H1 (cell line): ENCODE measurements around the gene ENTR1. TPM values are rescaled to one million over a fixed set of nuclear protein-coding genes. Genes with fewer than 3 reads are reported as not detected.

Experiments
- CTCF ChIA-PET: fragments of 300-600 bp; sonication (Branson Sonifier 250); formaldehyde crosslinking; loops from one replicate; lab custom pipeline; 2021; ENCODE audit not compliant: partially characterized antibody; lab: Charles Lee
- POLR2A ChIA-PET: fragments of 300-600 bp; sonication (Branson Sonifier 250); formaldehyde crosslinking; loops from one replicate; lab custom pipeline; 2021; ENCODE audit warnings: inconsistent platforms; ENCODE audit not compliant: partially characterized antibody; lab: Charles Lee
- DNase-seq, 2 experiments: peaks; one replicate each; pipeline versions ENCODE4 v3.0.0 to v3.0.0-alpha.2; 2010 to 2022; ENCODE audit warnings: low spot score in 2 of 2, low read depth in 1 of 2, mixed read lengths in 1 of 2
- FAIRE-seq: peaks from 2 replicates; lab custom pipeline; 2011; peaks lifted over from hg19 to GRCh38; lab: Jason Lieb, UNC
- H2AFZ ChIP-seq: 2 replicates; pipeline ENCODE4 v1.8.1; 2012; ENCODE audit warnings: low read length, inconsistent platforms
- H2AK5ac ChIP-seq: 2 replicates; pipeline ENCODE4 v1.6.1; 2013; ENCODE audit warnings: low read depth, low read length
- H2BK120ac ChIP-seq: replicated peaks from 2 replicates; pipeline ENCODE3; 2013; ENCODE audit warnings: low read depth, low read length, inconsistent platforms
- H2BK12ac ChIP-seq: 2 replicates; pipeline ENCODE4 v1.6.1; 2013; ENCODE audit warnings: low read depth, low read length
- H2BK15ac ChIP-seq: 2 replicates; pipeline ENCODE4 v1.6.1; 2013; ENCODE audit warnings: low read length
- H2BK20ac ChIP-seq: 2 replicates; pipeline ENCODE4 v1.6.1; 2013; ENCODE audit warnings: low read length
- H2BK5ac ChIP-seq: 2 replicates; pipeline ENCODE4 v1.6.1; 2013; ENCODE audit warnings: low read depth, low read length
- H3K14ac ChIP-seq: 2 replicates; pipeline ENCODE4 v1.6.1; 2013; ENCODE audit warnings: inconsistent platforms; ENCODE audit not compliant: insufficient read length
- H3K18ac ChIP-seq: 2 replicates; pipeline ENCODE4 v1.6.1; 2013; ENCODE audit warnings: low read length; ENCODE audit errors: extremely low read depth
- H3K23ac ChIP-seq: 2 replicates; pipeline ENCODE4 v1.6.1; 2013; ENCODE audit warnings: inconsistent platforms; ENCODE audit not compliant: insufficient read length
- H3K23me2 ChIP-seq: 2 replicates; pipeline ENCODE4 v1.6.1; 2013; ENCODE audit warnings: low read depth, low read length
- H3K27ac ChIP-seq: 2 replicates; pipeline ENCODE4 v1.6.1; 2011; ENCODE audit warnings: low read depth, low read length, inconsistent platforms
- H3K27me3 ChIP-seq, 4 experiments: replicated peaks in 1 of 4; 1 replicate in 1 of 4; 2 replicates in 3 of 4; pipeline versions ENCODE4 v1.6.1 to v1.8.1; 2011 to 2013; ENCODE audit warnings: low read length in 3 of 4, mild to moderate bottlenecking in 3 of 4, inconsistent platforms in 2 of 4, mixed read lengths in 2 of 4, moderate library complexity in 1 of 4; ENCODE audit not compliant: control insufficient read depth in 3 of 4, insufficient read depth in 3 of 4; ENCODE audit errors: extremely low read depth in 1 of 4
- H3K36me3 ChIP-seq, 4 experiments: 2 replicates each; pipeline versions ENCODE4 v1.6.1 to v1.8.1; 2011 to 2013; ENCODE audit warnings: mild to moderate bottlenecking in 4 of 4, low read length in 3 of 4, moderate library complexity in 2 of 4, control low read depth in 1 of 4, inconsistent platforms in 1 of 4; ENCODE audit not compliant: insufficient read depth in 4 of 4, control insufficient read depth in 2 of 4
- H3K4ac ChIP-seq: replicated peaks from 2 replicates; pipeline ENCODE3; 2013; ENCODE audit warnings: low read length, low read depth, mixed read lengths, inconsistent platforms; ENCODE audit not compliant: insufficient read length
- H3K4me1 ChIP-seq, 4 experiments: replicated peaks in 1 of 4; 1 replicate in 1 of 4; 2 replicates in 3 of 4; pipeline versions ENCODE4 v1.6.1 to v1.8.1; 2011 to 2013; ENCODE audit warnings: low read length in 3 of 4, inconsistent platforms in 2 of 4, mixed read lengths in 1 of 4; ENCODE audit not compliant: insufficient read depth in 4 of 4, control insufficient read depth in 3 of 4
- H3K4me2 ChIP-seq, 2 experiments: 2 replicates each; pipeline versions ENCODE4 v1.6.1 to v1.8.1; 2011 to 2013; ENCODE audit warnings: low read depth in 2 of 2, low read length in 2 of 2, control low read depth in 1 of 2, inconsistent platforms in 1 of 2, mild to moderate bottlenecking in 1 of 2; ENCODE audit not compliant: insufficient read depth in 1 of 2
- H3K4me3 ChIP-seq, 4 experiments: fragments of 200-600, 300-600 bp in 1 of 4; sonication (generic), shearing (Covaris generic), sonication (Bioruptor Twin) in 1 of 4; 2 replicates each; pipeline versions ENCODE4 v1.5.1 to v1.8.1; 2011 to 2016; ENCODE audit warnings: low read length in 4 of 4, low read depth in 3 of 4, control low read depth in 2 of 4, inconsistent platforms in 2 of 4, mild to moderate bottlenecking in 2 of 4, mixed read lengths in 1 of 4, moderate library complexity in 1 of 4; ENCODE audit not compliant: insufficient read depth in 2 of 4; ENCODE audit errors: extremely low read depth in 1 of 4
- H3K56ac ChIP-seq: replicated peaks from 2 replicates; pipeline ENCODE3; 2013; ENCODE audit warnings: low read depth, mild to moderate bottlenecking, mixed read lengths, low read length, inconsistent platforms; ENCODE audit not compliant: insufficient read length
- H3K79me1 ChIP-seq: 2 replicates; pipeline ENCODE4 v1.6.1; 2013; ENCODE audit warnings: low read depth, low read length, control low read depth
- H3K79me2 ChIP-seq, 2 experiments: 2 replicates each; pipeline versions ENCODE4 v1.6.1 to v1.8.1; 2012 to 2013; ENCODE audit warnings: low read length in 2 of 2, mild to moderate bottlenecking in 2 of 2, inconsistent platforms in 1 of 2; ENCODE audit not compliant: insufficient read depth in 2 of 2, control insufficient read depth in 1 of 2
- H3K9ac ChIP-seq, 4 experiments: replicated peaks in 1 of 4; 1 replicate in 1 of 4; 2 replicates in 3 of 4; pipeline versions ENCODE4 v1.6.1 to v1.8.1; 2011 to 2013; ENCODE audit warnings: low read depth in 3 of 4, low read length in 3 of 4, control low read depth in 2 of 4, mild to moderate bottlenecking in 2 of 4, moderate library complexity in 2 of 4, inconsistent platforms in 1 of 4; ENCODE audit errors: extremely low read depth in 1 of 4
- H3K9me3 ChIP-seq, 2 experiments: 2 replicates each; pipeline versions ENCODE4 v1.6.1 to v1.8.1; 2012 to 2013; ENCODE audit warnings: mild to moderate bottlenecking in 2 of 2, moderate library complexity in 2 of 2, control low read depth in 1 of 2, inconsistent platforms in 1 of 2, low read depth in 1 of 2, low read length in 1 of 2, mixed read lengths in 1 of 2; ENCODE audit not compliant: insufficient read depth in 2 of 2
- H4K20me1 ChIP-seq, 2 experiments: replicated peaks in 1 of 2; 2 replicates each; pipeline versions ENCODE3 to v1.8.1; 2011 to 2013; ENCODE audit warnings: inconsistent platforms in 2 of 2, low read length in 2 of 2, mild to moderate bottlenecking in 1 of 2; ENCODE audit not compliant: insufficient read depth in 2 of 2, control insufficient read depth in 1 of 2
- H4K5ac ChIP-seq: 2 replicates; pipeline ENCODE4 v1.6.1; 2013; ENCODE audit warnings: low read length, low read depth, mixed read lengths, inconsistent platforms; ENCODE audit not compliant: insufficient read length
- H4K8ac ChIP-seq: 2 replicates; pipeline ENCODE4 v1.8.0; 2013; ENCODE audit warnings: mild to moderate bottlenecking, moderate library complexity, low read length, inconsistent platforms; ENCODE audit not compliant: insufficient read depth; ENCODE audit errors: extremely low read depth
- H4K91ac ChIP-seq: replicated peaks from 2 replicates; pipeline ENCODE3; 2013; ENCODE audit warnings: low read length, mixed read lengths, inconsistent platforms; ENCODE audit not compliant: insufficient read length
- BACH1 ChIP-seq: IDR thresholded peaks from 2 replicates; pipeline ENCODE4 v1.6.1; 2012; ENCODE audit warnings: low read length, improper control_type of control experiment
- CEBPB ChIP-seq: IDR thresholded peaks from 2 replicates; pipeline ENCODE4 v1.6.1; 2012; ENCODE audit warnings: low read depth, low read length
- CHD1 ChIP-seq: IDR thresholded peaks from 2 replicates; pipeline ENCODE4 v1.6.1; 2012; ENCODE audit warnings: low read depth, low read length, improper control_type of control experiment
- HDAC2 ChIP-seq, 2 experiments: fragments of 300-600 bp in 1 of 2; sonication (generic) in 1 of 2; IDR thresholded peaks; 2 replicates each; pipeline ENCODE4 v1.6.1; 2011 to 2012; ENCODE audit warnings: low read depth in 2 of 2, low read length in 2 of 2, mild to moderate bottlenecking in 2 of 2, moderate library complexity in 2 of 2, borderline replicate concordance in 1 of 2, inconsistent platforms in 1 of 2
- JUN ChIP-seq: IDR thresholded peaks from 2 replicates; pipeline ENCODE4 v1.6.1; 2011; ENCODE audit warnings: low read depth, mild to moderate bottlenecking, improper control_type of control experiment, low read length
- KDM5A ChIP-seq: fragments of 200-600 bp; IDR thresholded peaks from 2 replicates; pipeline ENCODE4 v1.7.1; 2012; ENCODE audit warnings: mild to moderate bottlenecking, low read length, inconsistent platforms, mixed read lengths
- NRF1 ChIP-seq: IDR thresholded peaks from 2 replicates; pipeline ENCODE4 v1.6.1; 2011; ENCODE audit warnings: mild to moderate bottlenecking, low read depth, low read length, improper control_type of control experiment
- RBBP5 ChIP-seq: IDR thresholded peaks from 2 replicates; pipeline ENCODE4 v1.7.1; 2012; ENCODE audit warnings: low read depth, mild to moderate bottlenecking, inconsistent platforms, low read length, moderate library complexity, borderline replicate concordance
- SAP30 ChIP-seq: fragments of 300-600 bp; sonication (generic); IDR thresholded peaks from 2 replicates; pipeline ENCODE4 v1.7.1; 2012; ENCODE audit warnings: low read length, moderate library complexity, mild to moderate bottlenecking, inconsistent platforms; ENCODE audit not compliant: insufficient read depth, insufficient replicate concordance
- SIX5 ChIP-seq: IDR thresholded peaks from 2 replicates; pipeline ENCODE4 v1.6.1; 2011; ENCODE audit warnings: mild to moderate bottlenecking, low read depth, low read length
- SP1 ChIP-seq: IDR thresholded peaks from 2 replicates; pipeline ENCODE4 v1.6.1; 2011; ENCODE audit warnings: low read depth, low read length
- TCF12 ChIP-seq: IDR thresholded peaks from 2 replicates; pipeline ENCODE4 v1.6.1; 2011; ENCODE audit warnings: low read depth, mild to moderate bottlenecking, low read length
- WGBS, 2 experiments: shearing (Covaris generic) in 1 of 2; methylation state at CpG; one replicate each; pipeline versions ENCODE4 v1.1.6 to v1.1.7; 2013 to 2015; ENCODE audit warnings: low lambda C conversion rate in 2 of 2, mixed read lengths in 2 of 2, inconsistent platforms in 1 of 2, low coverage in 1 of 2, missing lambda C conversion rate in 1 of 2; ENCODE audit not compliant: insufficient replicate concordance in 2 of 2, insufficient coverage in 1 of 2, insufficient read length in 1 of 2; ENCODE audit errors: extremely low coverage in 1 of 2, missing lambda C conversion rate in 1 of 2; 5-methylcytosine and 5-hydroxymethylcytosine counted together
- polyA plus RNA-seq, 7 experiments: library from polyadenylated mRNA; depleted of rRNA in 3 of 7; stranded (reverse) in 5 of 7; unstranded in 2 of 7; fragments of >200 nt in 5 of 7; fragments of 200-250 nt in 2 of 7; gene quantifications; 1 replicate in 5 of 7; 2 replicates in 1 of 7; 4 replicates in 1 of 7; pipeline versions ENCODE4 v1.2.1 to v1.2.3, GENCODE V29; 2011 to 2013; ENCODE audit warnings: missing spikeins in 2 of 7, mixed read lengths in 2 of 7
- total RNA-seq: library from RNA; stranded (reverse); fragmentation: NEBNext Ultra II Directional; extraction: Animal tissue kit (Norgen Biotek cat#: 25700); gene quantifications from 2 replicates; pipeline ENCODE4 v1.2.1, GENCODE V29; 2021
- TF ChIP-seq, protein P1 (sequence below): IDR thresholded peaks from 2 replicates; pipeline ENCODE4 v1.6.1; 2011; ENCODE audit warnings: low read length, improper control_type of control experiment
- TF ChIP-seq, protein P2 (sequence below): IDR thresholded peaks from 2 replicates; pipeline ENCODE4 v1.6.1; 2012; ENCODE audit warnings: inconsistent platforms

ENTR1 gene
- total and polyA plus RNA-seq, 2 of the 8 experiments (the other 6 are each of a cell fraction or from before 2014, with no cell fraction given): 65.2 to 102 TPM

DNA sequence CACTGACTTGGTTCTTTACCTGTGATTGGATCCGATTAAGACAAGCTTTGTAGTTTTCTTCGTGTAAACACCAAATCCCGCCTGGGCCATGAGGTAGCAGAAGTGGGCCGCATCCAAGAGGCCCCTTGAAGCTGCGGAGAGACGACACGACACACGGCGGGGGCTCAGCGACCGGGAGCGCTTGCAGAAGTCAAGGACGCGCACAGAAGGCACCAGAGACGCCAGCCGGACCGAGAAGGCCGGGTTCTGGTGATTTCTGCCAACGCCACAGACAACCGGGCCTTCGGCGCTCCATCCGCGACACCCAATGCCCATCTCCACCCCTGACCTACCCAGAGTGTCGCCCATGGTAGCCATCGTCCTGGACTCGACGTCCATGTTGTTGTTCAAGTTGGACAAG is 49.0 kb upstream of the ENTR1 start:
- Histone ChIP-seq H2BK120ac (no peak overlapping the region), H2AFZ (no peak overlapping the region), H3K4me3 (no peak overlapping the region), H3K23me2 (no peaks in the 10 kb centered on the region), H4K91ac (no peak overlapping the region), H3K27ac (no peak overlapping the region), H2AK5ac (no peak overlapping the region), H3K36me3 (peaks cover 36 to 76% (median 72%) of the 10 kb centered on the region in 4 experiments), H2BK20ac (no peak overlapping the region), H3K14ac (no peak overlapping the region), H3K4me1 (no peaks in the 10 kb centered on the region), H3K27me3 (no peaks in the 10 kb centered on the region), H3K56ac (no peak overlapping the region), H3K23ac (no peak overlapping the region), H3K79me2 (no peaks in the 10 kb centered on the region), H3K9me3 (no peaks in the 10 kb centered on the region), H4K20me1 (peaks cover 7 to 25% of the 10 kb centered on the region in 2 experiments), H2BK12ac (no peak overlapping the region), H3K4me2 (no peak overlapping the region), H3K18ac (no peak overlapping the region), H3K9ac (no peak overlapping the region), H3K4ac (no peak overlapping the region), H3K79me1 (no peaks in the 10 kb centered on the region; the same call in 1 of the 2 replicates), H4K8ac (no peak overlapping the region), H2BK15ac (no peak overlapping the region), H2BK5ac (no peak overlapping the region), H4K5ac (no peak overlapping the region)
- CTCF ChIA-PET: interaction anchor here (0.7 to 1.5 kb wide), 6 partner anchors 13 to 139 kb away, joined by 3 to 6 read pairs (median 3); partner anchors contain the start of gene INPP5E
- FAIRE-seq (no peak), DNase-seq (no peak)
- WGBS, 2 experiments: 94% methylated on average over 28 of the region's 28 CpGs; no CpG with 5 or more reads in 1 of the 2 experiments
- POLR2A ChIA-PET: no interaction called here
- no peak for TF ChIP-seq NRF1
- no peak for TF ChIP-seq HDAC2 (IDR thresholded peaks at IDR 0.05; ENCODE audit: borderline replicate concordance in 1 of 2, low read depth in 2 of 2, low read length in 2 of 2)
- no peak for TF ChIP-seq SIX5
- TF ChIP-seq SP1: no peak
- TF ChIP-seq CHD1: no peak
- TF ChIP-seq JUN: no peak
- TF ChIP-seq, protein P1, sequence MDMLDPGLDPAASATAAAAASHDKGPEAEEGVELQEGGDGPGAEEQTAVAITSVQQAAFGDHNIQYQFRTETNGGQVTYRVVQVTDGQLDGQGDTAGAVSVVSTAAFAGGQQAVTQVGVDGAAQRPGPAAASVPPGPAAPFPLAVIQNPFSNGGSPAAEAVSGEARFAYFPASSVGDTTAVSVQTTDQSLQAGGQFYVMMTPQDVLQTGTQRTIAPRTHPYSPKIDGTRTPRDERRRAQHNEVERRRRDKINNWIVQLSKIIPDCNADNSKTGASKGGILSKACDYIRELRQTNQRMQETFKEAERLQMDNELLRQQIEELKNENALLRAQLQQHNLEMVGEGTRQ: no peak
- TF ChIP-seq CEBPB: no peak
- TF ChIP-seq, protein P2, sequence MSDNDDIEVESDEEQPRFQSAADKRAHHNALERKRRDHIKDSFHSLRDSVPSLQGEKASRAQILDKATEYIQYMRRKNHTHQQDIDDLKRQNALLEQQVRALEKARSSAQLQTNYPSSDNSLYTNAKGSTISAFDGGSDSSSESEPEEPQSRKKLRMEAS: no peak
- no peak for TF ChIP-seq TCF12
- no peak for TF ChIP-seq SAP30
- no peak for TF ChIP-seq BACH1
- no peak for TF ChIP-seq KDM5A
- no peak for TF ChIP-seq RBBP5
